ENCODE measurements around the gene NARS2. TPM values are rescaled to one million over a fixed set of nuclear protein-coding genes. Genes with fewer than 3 reads are reported as not detected.
A peak's percentile ranks its signal among the peaks of the same experiment; 100 is the strongest.

Gene NARS2
- total and polyA plus RNA-seq, 9 of the 15 experiments (the other 6 are each of a cell fraction or from before 2014, with no cell fraction given) = 26.8 to 48.0 (median 34.2) TPM

GRCh38 chr11:78402847-78403246 is 171.8 kb downstream of the NARS2 start:
- DNase-seq (ENCODE audit: extremely low read depth in 1 of 4, low spot score in 3 of 4) (no peak), ATAC-seq (no peak), FAIRE-seq (no peak)
- no peaks in the 10 kb centered on the region for H3K27me3 ChIP-seq (ENCODE audit: control insufficient read depth in 2 of 2, insufficient read depth in 2 of 2, low read length in 2 of 2)
- ChIA-PET POLR2A (interaction anchor here (0.6 to 1.4 kb wide), 2 partner anchors 10 to 30 kb away, joined by 3 to 5 read pairs; no protein-coding TSS in a partner anchor), CTCF (ENCODE audit: low intra/inter-chr PET ratio) (no interaction called here)
- H3K9ac ChIP-seq (ENCODE audit: insufficient read depth in 1 of 2, low read depth in 2 of 2, low read length in 2 of 2) = no peak overlapping the region
- intact Hi-C loops (cut with micrococcal nuclease) (no loop called here), in situ Hi-C loops (cut with MboI) (no loop called here)
- no peak overlapping the region for H3K27ac ChIP-seq (ENCODE audit: extremely low read depth, low read depth, low read length)
- H3K79me2 ChIP-seq (ENCODE audit: control insufficient read depth, insufficient read depth, low read length) = peaks cover 92% of the 10 kb centered on the region
- H2AFZ ChIP-seq (ENCODE audit: low read depth, low read length) = no peak overlapping the region
- H3K9me3 ChIP-seq (replicated peaks; ENCODE audit: control insufficient read depth, insufficient read depth, low read depth, low read length) = no peaks in the 10 kb centered on the region
- H3K4me1 ChIP-seq (replicated peaks in 1 of 2; ENCODE audit: control insufficient read depth in 2 of 2, insufficient read depth in 2 of 2, low read length in 2 of 2) = peaks cover 16 to 37% of the 10 kb centered on the region in 2 experiments
- peaks cover 10% of the 10 kb centered on the region; the same call in 2 of the 3 replicates for H3K36me3 ChIP-seq (ENCODE audit: control insufficient read depth, insufficient read depth, low read length)
- no peaks in the 10 kb centered on the region for H4K20me1 ChIP-seq (replicated peaks; ENCODE audit: control insufficient read depth, insufficient read depth, low read length)
- no peaks in the 10 kb centered on the region for H3K9me1 ChIP-seq (ENCODE audit: control insufficient read depth, insufficient read depth, low read length)
- no TSS peak for BruUV-seq (replicated peaks)
- no peak overlapping the region for H3K4me2 ChIP-seq (ENCODE audit: insufficient read depth, low read length)
- TF ChIP-seq STAT6 (CRISPR knock-in tag; IDR thresholded peaks at IDR 0.05) = no peak
- TF ChIP-seq SPI1 (IDR thresholded peaks at IDR 0.05; ENCODE audit: borderline replicate concordance, low read depth, low read length) = peak; percentile 35; the same call in 1 of the 2 replicates
- no peak overlapping the region for H3K4me3 ChIP-seq
- WGBS (ENCODE audit: insufficient coverage, low coverage, missing lambda C conversion rate) = 88% methylated on average over 3 of the region's 3 CpGs

Data from K562 (cell line).